ENCODE data around the gene PRELP. TPM values are rescaled to one million over a fixed set of nuclear protein-coding genes. Genes with fewer than 3 reads are reported as not detected.

The PRELP gene
- total and polyA plus RNA-seq, 2 of the 8 experiments (the other 6 are each of a cell fraction or from before 2014, with no cell fraction given), result 0.13 to 0.23 TPM

DNA sequence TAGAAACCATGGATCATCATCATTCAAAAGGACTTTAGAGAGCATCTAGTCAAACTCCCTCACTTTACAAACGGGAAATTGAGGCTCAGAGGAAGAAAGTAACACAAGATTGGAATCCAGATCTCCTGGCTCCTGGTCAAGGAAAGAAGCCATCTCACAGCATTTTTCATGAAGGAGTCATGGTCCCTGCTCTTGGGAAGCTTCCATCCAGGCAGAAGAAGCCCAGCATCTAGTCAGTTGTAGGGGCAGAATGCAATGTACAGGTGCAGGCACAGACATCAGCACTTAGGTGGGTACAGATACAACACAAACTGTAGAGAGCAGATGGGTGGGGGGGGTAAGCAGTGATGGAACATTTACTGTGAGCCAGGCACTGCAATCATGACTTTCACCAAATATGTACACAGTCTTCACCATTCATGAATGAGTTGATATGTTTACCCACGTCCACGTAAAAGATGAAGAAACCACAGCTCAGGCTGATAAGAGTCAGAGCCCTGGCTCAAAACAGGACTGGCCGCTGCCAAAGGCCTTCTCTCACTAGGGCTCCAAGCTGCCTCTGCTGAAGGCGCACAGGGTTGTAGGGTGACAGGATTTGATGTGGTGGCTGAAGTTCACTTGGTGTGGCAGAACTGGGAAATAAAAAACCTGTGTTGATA is 62.3 kb downstream of the PRELP start:
- Histone ChIP-seq H3K14ac (ENCODE audit: insufficient read length) (no peak overlapping the region), H4K8ac (ENCODE audit: extremely low read depth, insufficient read depth, low read length) (no peak overlapping the region), H2BK5ac (ENCODE audit: low read depth, low read length) (no peak overlapping the region), H3K4me3 (ENCODE audit: extremely low read depth in 1 of 4, insufficient read depth in 2 of 4, low read depth in 3 of 4, low read length in 4 of 4) (no peak overlapping the region), H2BK12ac (ENCODE audit: low read depth, low read length) (no peak overlapping the region), H4K5ac (ENCODE audit: insufficient read length, low read depth, low read length) (no peak overlapping the region), H3K9me3 (ENCODE audit: insufficient read depth in 2 of 2, low read depth in 1 of 2, low read length in 1 of 2) (no peaks in the 10 kb centered on the region), H3K27ac (ENCODE audit: low read depth, low read length) (no peak overlapping the region), H2AK5ac (ENCODE audit: low read depth, low read length) (no peak overlapping the region), H2BK20ac (ENCODE audit: low read length) (no peak overlapping the region), H4K91ac (replicated peaks; ENCODE audit: insufficient read length, low read length) (no peak overlapping the region), H2BK15ac (ENCODE audit: low read length) (no peak overlapping the region), H3K4ac (replicated peaks; ENCODE audit: insufficient read length, low read depth, low read length) (no peak overlapping the region), H3K4me1 (replicated peaks in 1 of 4; ENCODE audit: control insufficient read depth in 3 of 4, insufficient read depth in 4 of 4, low read length in 3 of 4) (peaks cover 0 to 3% (median 0%) of the 10 kb centered on the region in 4 experiments; a peak in 2 of 7 replicates), H3K23ac (ENCODE audit: insufficient read length) (no peak overlapping the region), H3K79me1 (ENCODE audit: low read depth, low read length) (no peaks in the 10 kb centered on the region), H3K18ac (ENCODE audit: extremely low read depth, low read length) (no peak overlapping the region), H3K23me2 (ENCODE audit: low read depth, low read length) (no peaks in the 10 kb centered on the region), H2AFZ (ENCODE audit: low read length) (no peak overlapping the region), H3K79me2 (ENCODE audit: control insufficient read depth in 1 of 2, insufficient read depth in 2 of 2, low read length in 2 of 2) (no peaks in the 10 kb centered on the region), H4K20me1 (replicated peaks in 1 of 2; ENCODE audit: control insufficient read depth in 1 of 2, insufficient read depth in 2 of 2, low read length in 2 of 2) (no peaks in the 10 kb centered on the region), H3K56ac (replicated peaks; ENCODE audit: insufficient read length, low read depth, low read length) (no peak overlapping the region), H3K9ac (replicated peaks in 1 of 4; ENCODE audit: extremely low read depth in 1 of 4, low read depth in 3 of 4, low read length in 3 of 4) (no peak overlapping the region), H2BK120ac (replicated peaks; ENCODE audit: low read depth, low read length) (no peak overlapping the region), H3K27me3 (replicated peaks in 1 of 4; ENCODE audit: control insufficient read depth in 3 of 4, extremely low read depth in 1 of 4, insufficient read depth in 3 of 4, low read length in 3 of 4) (no peaks in the 10 kb centered on the region), H3K36me3 (ENCODE audit: control insufficient read depth in 2 of 4, insufficient read depth in 4 of 4, low read length in 3 of 4) (no peaks in the 10 kb centered on the region), H3K4me2 (ENCODE audit: insufficient read depth in 1 of 2, low read depth in 2 of 2, low read length in 2 of 2) (no peak overlapping the region)
- DNase-seq (ENCODE audit: low read depth in 1 of 2, low spot score in 2 of 2) (no peak), FAIRE-seq (no peak)
- POLR2A ChIA-PET (ENCODE audit: partially characterized antibody), result interaction anchor here (1.4 kb wide), 1 partner anchor 10 kb away, joined by 4 read pairs; no protein-coding TSS in a partner anchor
- TF ChIP-seq, protein P1, sequence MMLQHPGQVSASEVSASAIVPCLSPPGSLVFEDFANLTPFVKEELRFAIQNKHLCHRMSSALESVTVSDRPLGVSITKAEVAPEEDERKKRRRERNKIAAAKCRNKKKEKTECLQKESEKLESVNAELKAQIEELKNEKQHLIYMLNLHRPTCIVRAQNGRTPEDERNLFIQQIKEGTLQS (IDR thresholded peaks at IDR 0.05; ENCODE audit: insufficient read depth, low read depth, low read length), result no peak
- WGBS, 2 experiments (ENCODE audit: extremely low coverage in 1 of 2, insufficient coverage in 1 of 2, insufficient read length in 1 of 2, insufficient replicate concordance in 2 of 2, low coverage in 1 of 2, low lambda C conversion rate in 2 of 2, missing lambda C conversion rate in 1 of 2), result 89% methylated on average over 5 of the region's 5 CpGs; no CpG with 5 or more reads in 1 of the 2 experiments
- CTCF ChIA-PET (ENCODE audit: partially characterized antibody), result interaction anchor here (0.9 to 1.7 kb wide), 4 partner anchors 10 to 64 kb away, joined by 3 to 6 read pairs (median 4); no protein-coding TSS in a partner anchor
